Type B pancreatic cell (in vitro differentiated cells): Measurements from ENCODE around the gene SPANXN5. TPM values are rescaled to one million over a fixed set of nuclear protein-coding genes. Genes with fewer than 3 reads are reported as not detected.
A peak's percentile ranks its signal among the peaks of the same experiment; 100 is the strongest.
"Not testable (repeated sequence)": the region's sequence is repeated elsewhere in the genome, so short reads cannot be mapped to it uniquely, and the experiment has no call there.

Source experiments
- DNase-seq: peaks from one replicate; pipeline ENCODE4 v3.0.0; 2021; ENCODE audit warnings: mixed read lengths; ENCODE audit not compliant: unreplicated experiment; ENCODE audit errors: extremely low spot score
- H3K27ac Mint-ChIP-seq: 2 replicates; pipeline ENCODE4 v1.8.0; 2021; ENCODE audit warnings: mild to moderate bottlenecking, mixed read lengths
- H3K27me3 Mint-ChIP-seq: 2 replicates; pipeline ENCODE4 v1.8.0; 2021; ENCODE audit warnings: mixed read lengths
- H3K36me3 Mint-ChIP-seq: 2 replicates; pipeline ENCODE4 v1.8.0; 2021; ENCODE audit warnings: mixed read lengths
- H3K4me1 Mint-ChIP-seq: one replicate; pipeline ENCODE4 v1.8.0; 2021; ENCODE audit warnings: mixed read lengths; ENCODE audit not compliant: unreplicated experiment
- H3K4me3 Mint-ChIP-seq: 2 replicates; pipeline ENCODE4 v1.8.0; 2021; ENCODE audit warnings: mild to moderate bottlenecking, mixed read lengths
- H3K9me3 Mint-ChIP-seq: 2 replicates; pipeline ENCODE4 v1.8.0; 2021; ENCODE audit warnings: mixed read lengths
- total RNA-seq: library from RNA; stranded (reverse); gene quantifications from 2 replicates; pipeline ENCODE4 v1.2.1, GENCODE V29; 2021; ENCODE audit warnings: low replicate concordance
- TF ChIP-seq, protein P1 (sequence below): fragments of 200-600 bp; sonication (generic); conservative IDR thresholded peaks from 2 replicates; pipeline ENCODE4 v1.5.0; 2021; ENCODE audit warnings: antibody characterized with exemption, mild to moderate bottlenecking

The SPANXN5 gene
- total RNA-seq, 1 donor from 2014 or later = not detected

DNA sequence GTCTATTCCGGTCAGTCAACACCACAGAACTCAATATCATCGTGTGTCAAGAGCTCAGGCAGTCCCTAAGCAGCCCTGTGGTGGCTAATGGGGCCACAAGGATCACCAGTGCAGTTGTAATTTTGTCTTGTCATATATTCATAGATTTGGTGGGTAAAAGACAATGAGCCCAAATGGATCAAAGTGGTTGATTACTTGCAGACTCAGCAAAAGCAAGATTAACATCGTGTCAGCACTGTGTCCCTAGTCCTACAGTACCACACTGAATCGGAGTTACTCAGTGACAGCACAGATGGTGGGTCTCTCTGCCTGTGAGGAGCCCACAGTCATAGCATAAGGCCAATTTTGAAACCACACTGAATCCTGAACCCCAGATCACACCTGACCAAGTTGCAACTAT lies 22.6 kb upstream of the SPANXN5 start:
- Mint-ChIP-seq H3K27ac (no peak overlapping the region), H3K9me3 (no peaks in the 10 kb centered on the region), H3K4me1 (no peaks in the 10 kb centered on the region), H3K4me3 (no peak overlapping the region), H3K27me3 (no peaks in the 10 kb centered on the region), H3K36me3 (no peaks in the 10 kb centered on the region)
- TF ChIP-seq, protein P1, sequence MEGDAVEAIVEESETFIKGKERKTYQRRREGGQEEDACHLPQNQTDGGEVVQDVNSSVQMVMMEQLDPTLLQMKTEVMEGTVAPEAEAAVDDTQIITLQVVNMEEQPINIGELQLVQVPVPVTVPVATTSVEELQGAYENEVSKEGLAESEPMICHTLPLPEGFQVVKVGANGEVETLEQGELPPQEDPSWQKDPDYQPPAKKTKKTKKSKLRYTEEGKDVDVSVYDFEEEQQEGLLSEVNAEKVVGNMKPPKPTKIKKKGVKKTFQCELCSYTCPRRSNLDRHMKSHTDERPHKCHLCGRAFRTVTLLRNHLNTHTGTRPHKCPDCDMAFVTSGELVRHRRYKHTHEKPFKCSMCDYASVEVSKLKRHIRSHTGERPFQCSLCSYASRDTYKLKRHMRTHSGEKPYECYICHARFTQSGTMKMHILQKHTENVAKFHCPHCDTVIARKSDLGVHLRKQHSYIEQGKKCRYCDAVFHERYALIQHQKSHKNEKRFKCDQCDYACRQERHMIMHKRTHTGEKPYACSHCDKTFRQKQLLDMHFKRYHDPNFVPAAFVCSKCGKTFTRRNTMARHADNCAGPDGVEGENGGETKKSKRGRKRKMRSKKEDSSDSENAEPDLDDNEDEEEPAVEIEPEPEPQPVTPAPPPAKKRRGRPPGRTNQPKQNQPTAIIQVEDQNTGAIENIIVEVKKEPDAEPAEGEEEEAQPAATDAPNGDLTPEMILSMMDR = no peak
- no peak for DNase-seq

DNA sequence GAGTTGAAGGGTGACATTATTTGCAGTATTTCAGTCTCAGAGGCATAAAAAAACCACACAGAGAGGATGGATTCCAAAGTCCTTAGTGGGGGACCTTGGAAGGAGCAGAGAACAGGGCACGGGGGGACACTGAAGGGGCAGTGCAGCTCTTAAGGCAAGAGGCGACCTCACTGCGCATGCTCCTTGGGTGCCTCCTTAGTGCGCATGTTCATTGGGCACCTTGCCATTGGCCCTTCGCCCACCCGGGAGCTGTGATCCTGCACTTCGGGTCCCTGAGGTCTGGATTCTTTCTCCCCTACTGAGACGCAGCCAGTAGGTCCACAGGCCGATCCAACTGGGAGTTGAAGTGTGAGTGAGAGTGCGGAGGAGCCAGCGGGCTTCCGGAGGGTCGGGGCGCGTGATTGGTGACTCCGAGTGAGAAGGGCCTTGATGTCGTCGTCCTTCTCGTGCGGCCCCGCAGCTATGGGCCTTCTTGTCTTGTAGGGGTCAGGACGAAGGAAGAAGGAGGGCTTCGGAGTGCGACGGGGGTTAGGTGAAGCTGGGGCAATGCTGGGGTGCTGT lies 13.9 kb upstream of the SPANXN5 start, which contains the start of gene XAGE5:
Gene XAGE5 (plus strand): TSS at position 223 of the 561 bp plus-strand sequence. CDS start 1,280 bp downstream, outside the sequence.
- DNase-seq = no peak
- H3K4me3 Mint-ChIP-seq = no peak within 1 kb of the TSS
- no peaks in the 10 kb centered on the region for H3K36me3 Mint-ChIP-seq
- no peak within 1 kb of the TSS for H3K27ac Mint-ChIP-seq
- H3K27me3 Mint-ChIP-seq = peaks cover 5% of the 10 kb centered on the region
- H3K9me3 Mint-ChIP-seq = no peaks in the 10 kb centered on the region
- H3K4me1 Mint-ChIP-seq = no peaks in the 10 kb centered on the region
- TF ChIP-seq, protein P1 = no peak

DNA sequence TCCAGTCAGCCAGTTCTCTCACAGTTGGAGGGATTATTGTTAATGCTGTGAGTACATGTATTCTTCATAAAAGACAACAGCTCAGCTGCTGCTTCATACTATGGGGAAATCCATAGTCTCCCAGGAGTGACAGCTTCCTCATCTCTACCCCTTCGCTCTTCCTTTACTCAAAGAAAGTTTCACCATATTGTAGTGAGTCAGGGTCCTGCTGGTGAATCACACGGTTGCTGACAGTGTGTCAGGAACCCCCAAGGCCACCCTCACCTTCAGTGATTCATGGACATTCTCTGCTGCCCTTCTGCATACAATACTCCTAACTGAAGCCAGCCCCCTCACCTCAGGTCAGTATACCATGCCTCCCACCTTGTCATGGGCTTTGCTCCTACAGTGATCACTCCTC lies 7.6 kb upstream of the SPANXN5 start:
- not testable (repeated sequence) for H3K36me3 Mint-ChIP-seq, DNase-seq, H3K27ac Mint-ChIP-seq, H3K4me1 Mint-ChIP-seq, H3K9me3 Mint-ChIP-seq, H3K27me3 Mint-ChIP-seq, H3K4me3 Mint-ChIP-seq

DNA sequence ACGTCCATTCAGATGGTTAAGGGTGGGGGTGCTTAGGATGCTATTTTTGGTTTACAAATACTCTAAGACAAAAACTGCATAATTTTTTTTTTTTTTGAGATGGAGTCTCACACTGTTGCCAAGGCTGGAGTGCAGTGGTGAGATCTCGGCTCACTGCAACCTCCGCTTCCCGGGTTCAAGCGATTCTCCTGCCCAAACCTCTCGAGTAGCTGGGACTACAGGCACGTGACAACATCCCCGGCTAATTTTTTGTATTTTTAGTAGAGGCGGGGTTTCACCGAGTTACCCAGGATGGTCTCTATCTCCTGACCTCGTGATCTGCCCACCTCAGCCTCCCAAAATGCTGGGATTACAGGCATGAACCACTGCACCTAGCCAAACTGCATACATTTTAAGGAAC lies 23.7 kb downstream of the SPANXN5 start:
- DNase-seq = peak; percentile 22
- H3K9me3 Mint-ChIP-seq, H3K27me3 Mint-ChIP-seq, H3K4me1 Mint-ChIP-seq, H3K36me3 Mint-ChIP-seq, H3K4me3 Mint-ChIP-seq, H3K27ac Mint-ChIP-seq: not testable (repeated sequence)

DNA sequence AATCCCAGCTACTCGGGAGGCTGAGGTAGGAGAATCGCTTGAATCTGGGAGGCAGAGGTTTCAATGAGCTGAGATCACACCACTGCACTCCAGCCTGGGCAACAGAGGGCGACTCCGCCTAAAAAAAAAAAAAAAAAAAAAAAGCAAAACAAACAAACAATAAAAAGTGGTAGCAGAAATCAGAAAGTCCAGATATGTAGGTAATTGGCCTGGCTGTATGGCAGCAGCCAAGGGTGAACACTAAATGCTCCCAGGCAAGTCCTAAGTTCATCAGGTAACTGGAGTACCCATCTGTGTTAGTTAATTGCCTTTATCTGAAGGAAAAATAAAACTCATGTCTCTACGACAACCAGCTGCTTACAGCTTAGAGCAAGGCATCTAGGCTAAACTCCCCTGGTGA lies 31.2 kb downstream of the SPANXN5 start:
- H3K9me3 Mint-ChIP-seq, H3K4me1 Mint-ChIP-seq, H3K27ac Mint-ChIP-seq, H3K36me3 Mint-ChIP-seq, H3K27me3 Mint-ChIP-seq, DNase-seq, H3K4me3 Mint-ChIP-seq: not testable (repeated sequence)

DNA sequence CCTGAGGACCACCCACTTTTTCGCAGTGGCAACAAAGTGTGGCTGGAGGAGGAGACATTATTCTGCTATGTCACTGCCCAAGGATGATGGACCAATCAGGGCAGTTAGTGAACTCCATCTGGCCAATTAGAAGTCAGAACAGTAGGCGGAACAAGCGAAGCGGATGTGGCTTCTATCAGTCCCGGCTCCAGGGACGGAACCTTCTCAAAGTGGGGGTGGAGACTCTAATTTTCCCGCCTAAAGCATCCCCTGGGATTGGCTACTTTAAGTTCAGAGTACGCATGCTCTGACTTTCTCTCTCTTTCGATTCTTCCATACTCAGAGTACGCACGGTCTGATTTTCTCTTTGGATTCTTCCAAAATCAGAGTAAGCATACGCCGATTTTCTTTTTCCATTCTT lies 46.3 kb downstream of the SPANXN5 start, which contains the start of gene SSX2B:
Gene SSX2B (plus strand): TSS at position 301 of the 400 bp plus-strand sequence. CDS start 1,429 bp downstream, outside the sequence.
- H3K9me3 Mint-ChIP-seq, H3K36me3 Mint-ChIP-seq, H3K27me3 Mint-ChIP-seq, H3K27ac Mint-ChIP-seq, H3K4me3 Mint-ChIP-seq, H3K4me1 Mint-ChIP-seq, DNase-seq: not testable (repeated sequence)

Other genes with a start within 250 kb of the SPANXN5 start
- gene SSX7, start 142.5 kb downstream of the SPANXN5 start, total RNA-seq = not detected in 2 replicates
- not detected in 2 replicates for gene SSX2, start 90.2 kb downstream of the SPANXN5 start, total RNA-seq
- not detected in 2 replicates for gene SSX2B, start 46.2 kb downstream of the SPANXN5 start, total RNA-seq
- gene XAGE5, start 13.9 kb upstream of the SPANXN5 start, total RNA-seq = not detected in 2 replicates
- not detected in 2 replicates for gene XAGE3, start 70.7 kb upstream of the SPANXN5 start, total RNA-seq
- 14.0 and 20.1 TPM in 2 replicates for gene FAM156B, start 99.9 kb upstream of the SPANXN5 start, total RNA-seq
- 16.7 and 23.7 TPM in 2 replicates for gene FAM156A, start 161.1 kb upstream of the SPANXN5 start, total RNA-seq